Activated CD4-positive, alpha-beta T cell treated with anti-CD3 and anti-CD28 coated beads, Interleukin-10, Interleukin-2, amounts not matched to agents 100 ng/mL and 50 ng/mL, durations not matched to agents 16 hours and 8 hours (primary cell): Measurements from ENCODE around the gene OVOL3.

ENCODE experiments used
- DNase-seq: peaks from one replicate; pipeline ENCODE4 v3.0.0-alpha.2; 2020

The OVOL3 gene

DNA sequence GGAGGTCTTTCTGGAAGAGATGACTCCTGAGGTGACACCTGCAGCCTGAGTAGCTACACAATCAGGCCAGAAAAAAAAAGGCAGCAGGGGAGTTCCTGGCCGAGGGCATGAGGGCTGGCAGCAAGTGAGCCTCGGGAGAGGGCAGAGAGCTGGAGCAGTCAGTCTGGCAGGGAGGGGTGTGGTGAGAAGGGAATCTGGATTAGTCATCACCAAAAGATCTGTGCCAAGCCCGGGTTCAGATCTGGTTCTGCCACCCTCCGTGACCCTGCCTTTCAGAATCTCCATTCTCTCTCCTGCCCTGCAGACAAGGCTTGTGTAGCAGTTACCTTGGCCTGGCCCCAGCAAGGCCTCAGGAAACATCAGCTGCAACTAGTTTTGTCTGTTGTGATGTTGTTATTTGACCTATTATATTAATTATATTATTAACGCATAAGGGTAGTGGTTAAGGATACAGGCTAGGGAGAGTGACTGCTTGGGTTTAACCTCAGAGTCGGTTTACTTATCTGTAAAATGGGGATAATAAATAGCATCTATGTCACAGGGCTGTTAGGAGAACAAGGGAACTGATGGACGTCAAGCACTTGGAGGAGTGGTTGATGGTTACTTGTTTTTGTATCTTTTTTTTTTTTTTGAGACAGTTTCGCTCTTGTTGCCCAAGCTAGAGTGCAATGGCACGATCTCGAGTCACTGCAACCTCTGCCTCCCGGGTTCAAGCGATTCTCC lies 26.2 kb downstream of the OVOL3 start:
- DNase-seq: peak; percentile 53

DNA sequence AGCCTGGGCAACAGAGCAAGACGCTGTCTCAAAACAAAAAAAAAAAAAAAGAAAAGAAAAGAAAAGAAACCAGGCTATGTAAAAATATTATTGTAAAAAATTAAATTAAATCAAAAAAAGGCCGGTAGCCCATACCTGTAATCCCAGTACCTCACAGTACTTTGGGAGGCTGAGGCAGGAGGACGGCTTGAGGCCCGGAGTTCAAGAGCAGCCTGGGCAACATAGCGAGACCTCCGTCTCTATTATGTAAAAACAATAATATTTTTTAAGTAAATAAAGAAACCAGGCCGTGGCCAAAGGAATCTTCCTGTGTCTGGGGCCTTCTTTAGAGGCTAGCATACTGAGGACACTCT lies 28.2 kb downstream of the OVOL3 start:
- no peak for DNase-seq

- peak; percentile 98 for DNase-seq
Observed at GRCh38 chr19:36139473-36140303, 28.7 kb downstream of the OVOL3 start, which contains the start of gene CAPNS1. CAPNS1 (plus strand) TSS chr19:36140066; CDS start chr19:36141012, 946 bp downstream.

GRCh38 chr19:36140304-36141038 lies 29.5 kb downstream of the OVOL3 start:
- peak; percentile 72 for DNase-seq

- peak; percentile 94 for DNase-seq
Observed at GRCh38 chr19:36141039-36141927, 30.3 kb downstream of the OVOL3 start.

- no peak for DNase-seq
Observed at GRCh38 chr19:36142046-36142445, 31.1 kb downstream of the OVOL3 start.

- DNase-seq: no peak
Observed at GRCh38 chr19:36142496-36142895, 31.6 kb downstream of the OVOL3 start.

DNA sequence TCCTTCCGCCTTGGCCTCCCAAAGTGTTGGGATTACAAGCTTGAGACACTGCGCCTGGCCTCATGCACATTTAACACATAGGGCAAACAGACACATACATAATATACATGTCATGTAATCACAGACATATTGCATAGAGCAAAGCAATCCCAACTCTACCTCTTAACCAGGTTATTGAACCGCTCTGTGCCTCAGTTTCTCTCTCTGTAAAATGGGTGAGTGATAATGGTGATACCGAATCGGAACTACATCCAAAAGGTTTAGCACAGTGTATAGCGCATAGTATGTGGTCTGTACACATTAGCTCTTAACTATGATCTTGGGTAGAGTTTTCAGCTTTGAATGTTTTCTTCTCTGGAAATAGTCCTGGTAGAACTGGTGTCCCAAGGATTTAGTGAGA lies 33.7 kb downstream of the OVOL3 start:
- no peak for DNase-seq

GRCh38 chr19:36149673-36150406 lies 38.9 kb downstream of the OVOL3 start:
- no peak for DNase-seq

DNA sequence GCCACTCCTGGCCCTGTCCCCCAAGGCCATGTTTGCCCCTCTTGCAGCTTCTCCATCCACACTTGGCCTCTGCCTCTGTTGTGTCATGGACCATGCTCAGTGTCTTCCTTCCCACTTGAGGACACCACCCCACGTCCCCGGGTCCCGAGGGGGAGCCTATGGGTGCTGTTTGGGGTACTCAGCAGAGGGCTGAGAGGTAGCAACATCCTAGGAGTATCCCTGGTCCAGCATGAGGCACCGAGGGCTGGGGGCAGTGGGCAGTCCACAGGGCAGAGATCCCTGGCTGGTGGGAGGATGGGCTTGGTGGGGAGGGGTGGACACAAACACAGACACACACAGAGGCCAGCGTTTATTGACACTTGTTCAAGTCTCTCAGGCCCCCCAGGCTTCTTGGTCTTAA lies 39.6 kb downstream of the OVOL3 start:
- DNase-seq: no peak

GRCh38 chr19:36151144-36152018 lies 40.4 kb downstream of the OVOL3 start:
- no peak for DNase-seq

GRCh38 chr19:36152019-36152351 lies 41.0 kb downstream of the OVOL3 start:
- DNase-seq: no peak

GRCh38 chr19:36152352-36153091 lies 41.6 kb downstream of the OVOL3 start, which contains the start of gene COX7A1:
COX7A1 (minus strand) TSS chr19:36152447; CDS start chr19:36152407, 40 bp downstream.
- no peak for DNase-seq

- DNase-seq: no peak
Observed at GRCh38 chr19:36153126-36153525, 42.2 kb downstream of the OVOL3 start.

GRCh38 chr19:36160821-36161596 lies 50.1 kb downstream of the OVOL3 start:
- no peak for DNase-seq
